GM18511 (cell line): Measurements from ENCODE around the gene LRRC71.

Experiments
- ATAC-seq: cut with Tn5 transposase; IDR thresholded peaks from one replicate; pipeline ENCODE4 v1.9.1; 2021; ENCODE audit warnings: mild to moderate bottlenecking, moderate library complexity; ENCODE audit not compliant: unreplicated experiment

Gene LRRC71

DNA sequence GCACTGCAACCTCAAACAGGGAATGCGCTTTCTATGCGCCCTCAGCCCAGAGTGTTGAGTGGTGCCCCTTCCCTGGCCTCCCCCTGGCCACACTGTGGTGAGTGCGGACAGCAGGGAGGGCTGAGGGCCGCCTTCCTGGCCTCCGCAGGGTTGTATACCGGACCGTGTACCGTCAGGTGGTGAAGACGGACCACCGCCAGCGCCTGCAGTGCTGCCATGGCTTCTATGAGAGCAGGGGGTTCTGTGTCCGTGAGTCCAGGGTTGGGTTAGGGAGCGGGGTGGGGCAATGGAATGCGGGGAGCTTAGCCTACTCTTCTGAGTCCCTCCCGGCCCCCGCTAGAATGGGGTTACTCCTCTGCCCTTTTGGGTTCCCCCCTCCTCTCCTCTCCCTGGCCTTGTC lies 15.3 kb upstream of the LRRC71 start:
- no peak for ATAC-seq

DNA sequence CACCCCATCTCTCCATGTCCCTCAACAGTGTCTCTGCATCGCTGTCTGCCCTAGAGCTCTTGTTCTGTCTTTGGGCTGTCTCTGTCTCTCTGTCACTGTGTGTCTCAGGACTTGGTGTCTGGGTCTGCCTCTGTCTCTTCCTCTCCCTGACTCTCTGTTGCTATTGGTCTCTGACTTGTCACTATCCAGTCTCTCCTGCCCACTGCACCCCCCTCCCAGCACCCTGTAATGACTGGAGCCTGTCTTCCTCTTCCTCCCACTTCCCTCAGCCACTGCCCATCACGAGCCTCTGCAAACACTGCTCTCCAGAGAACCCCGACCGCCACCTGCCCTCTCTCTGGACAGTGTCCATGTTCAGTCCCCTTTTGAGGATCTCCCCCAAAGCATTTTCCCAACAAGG lies 14.8 kb upstream of the LRRC71 start:
- ATAC-seq: no peak

- ATAC-seq: no peak
Observed at GRCh38 chr1:156906206-156906906, 14.1 kb upstream of the LRRC71 start.

GRCh38 chr1:156908541-156908940 lies 11.9 kb upstream of the LRRC71 start:
- no peak for ATAC-seq

DNA sequence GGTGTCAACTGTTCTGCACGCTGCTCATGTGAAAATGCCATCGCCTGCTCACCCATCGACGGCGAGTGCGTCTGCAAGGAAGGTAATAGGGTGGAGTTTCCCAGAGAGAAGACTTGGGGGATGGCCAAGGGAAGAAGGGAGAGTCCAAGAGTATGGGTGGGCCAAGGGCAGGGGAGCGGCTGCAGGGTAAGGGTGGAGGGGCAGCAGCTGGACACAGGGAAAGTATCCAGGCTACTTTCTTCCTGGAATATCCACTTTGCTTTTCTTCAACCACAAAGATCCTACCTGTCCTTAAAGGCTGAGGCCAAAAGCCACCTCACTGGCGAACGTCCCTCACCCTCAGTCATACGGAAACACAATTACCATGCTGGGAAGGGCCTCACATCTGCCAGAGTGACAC lies 11.5 kb upstream of the LRRC71 start:
- ATAC-seq: no peak

- ATAC-seq: no peak
Observed at GRCh38 chr1:156909671-156910070, 10.8 kb upstream of the LRRC71 start.

DNA sequence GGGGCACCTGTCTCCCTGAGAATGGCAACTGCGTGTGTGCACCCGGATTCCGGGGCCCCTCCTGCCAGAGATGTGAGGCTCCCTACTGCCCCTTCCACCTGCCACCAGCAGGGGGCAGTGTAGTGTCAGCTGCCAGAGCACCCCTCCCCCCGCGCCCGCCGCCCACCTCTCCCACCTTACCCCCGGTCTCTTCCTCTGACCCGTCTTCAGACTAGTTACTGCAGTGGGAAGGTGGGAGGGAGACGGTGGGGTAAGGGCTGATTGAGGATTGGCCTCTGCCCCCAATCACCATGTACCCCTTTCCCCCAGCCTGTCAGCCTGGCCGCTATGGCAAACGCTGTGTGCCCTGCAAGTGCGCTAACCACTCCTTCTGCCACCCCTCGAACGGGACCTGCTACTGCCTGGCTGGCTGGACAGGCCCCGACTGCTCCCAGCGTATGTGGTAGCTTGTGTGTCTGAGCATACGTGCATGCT lies 10.1 kb upstream of the LRRC71 start:
- no peak for ATAC-seq

DNA sequence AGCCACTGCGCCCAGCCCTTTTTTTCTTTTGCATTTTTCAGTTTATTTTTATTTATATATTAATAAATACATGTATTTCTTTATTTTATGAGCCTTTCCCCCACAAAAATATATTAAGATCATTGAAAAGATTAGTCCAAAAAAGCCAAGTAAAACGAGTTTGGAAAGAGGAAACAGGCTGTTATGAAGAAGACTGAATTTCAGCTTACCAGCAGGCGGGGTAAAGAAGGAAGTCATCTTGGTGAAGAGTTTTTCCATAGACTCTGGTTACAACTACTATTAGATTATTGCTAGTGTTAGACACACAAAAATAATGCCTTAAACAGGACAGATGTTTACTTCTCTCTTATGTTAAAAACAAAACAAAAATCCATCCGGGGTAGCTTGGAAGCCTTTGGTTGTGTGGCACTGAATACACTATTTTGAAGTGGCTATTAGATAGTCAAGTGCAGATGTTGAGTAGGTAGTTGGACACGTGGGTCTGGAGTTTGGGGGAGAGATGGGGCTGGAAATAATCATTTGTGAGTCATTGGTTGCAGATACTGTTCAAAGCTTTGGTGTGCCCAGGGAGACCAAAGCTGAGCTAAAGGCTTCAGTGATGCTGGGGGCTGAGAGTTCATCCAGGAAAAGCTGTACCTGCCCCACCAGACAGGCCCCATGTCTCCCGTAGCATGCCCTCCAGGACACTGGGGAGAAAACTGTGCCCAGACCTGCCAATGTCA lies 8.7 kb upstream of the LRRC71 start:
- no peak for ATAC-seq

DNA sequence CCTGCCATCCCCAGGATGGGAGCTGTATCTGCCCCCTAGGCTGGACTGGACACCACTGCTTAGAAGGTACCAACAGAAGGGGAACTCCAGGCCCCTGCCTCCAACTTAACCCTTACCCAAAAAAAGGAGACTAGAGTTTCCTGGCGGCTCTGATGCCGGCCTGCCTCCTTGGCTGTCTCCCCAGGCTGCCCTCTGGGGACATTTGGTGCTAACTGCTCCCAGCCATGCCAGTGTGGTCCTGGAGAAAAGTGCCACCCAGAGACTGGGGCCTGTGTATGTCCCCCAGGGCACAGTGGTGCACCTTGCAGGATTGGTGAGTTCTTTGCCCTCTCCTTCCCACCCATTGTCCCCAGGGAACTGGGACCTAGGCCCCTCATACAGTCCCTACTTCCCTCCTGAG lies 8.1 kb upstream of the LRRC71 start:
- no peak for ATAC-seq

GRCh38 chr1:156912861-156913808 lies 7.3 kb upstream of the LRRC71 start:
- ATAC-seq: no peak

GRCh38 chr1:156913809-156914387 lies 6.5 kb upstream of the LRRC71 start:
- no peak for ATAC-seq

- no peak for ATAC-seq
Observed at GRCh38 chr1:156914440-156914856, 6.0 kb upstream of the LRRC71 start.

DNA sequence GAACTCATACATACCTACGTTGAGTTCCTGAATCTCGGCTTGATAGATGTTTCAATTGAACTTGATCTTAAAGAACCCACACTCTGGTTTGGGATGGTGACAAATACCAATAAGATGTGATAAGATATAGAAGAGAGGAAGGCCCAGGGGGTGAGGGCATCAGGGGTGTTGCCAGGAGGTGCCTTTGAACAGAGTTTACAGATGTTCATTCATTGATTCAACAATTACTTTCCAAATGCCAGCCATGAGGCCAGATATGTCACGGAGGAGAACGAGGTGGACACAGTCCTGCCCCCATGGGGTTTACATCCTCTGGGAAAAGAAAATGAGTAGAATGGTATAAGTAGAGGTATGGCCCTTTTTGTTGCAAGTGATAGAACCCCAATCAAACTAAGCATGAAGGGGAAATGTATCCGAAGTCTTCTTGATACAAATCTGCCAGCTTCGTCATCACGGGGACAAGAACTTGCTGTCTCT lies 659 bp downstream of the LRRC71 start:
- ATAC-seq: no peak

- ATAC-seq: no peak
Observed at GRCh38 chr1:156922986-156923669, 2.7 kb downstream of the LRRC71 start.

GRCh38 chr1:156923670-156924477 lies 3.4 kb downstream of the LRRC71 start:
- no peak for ATAC-seq

DNA sequence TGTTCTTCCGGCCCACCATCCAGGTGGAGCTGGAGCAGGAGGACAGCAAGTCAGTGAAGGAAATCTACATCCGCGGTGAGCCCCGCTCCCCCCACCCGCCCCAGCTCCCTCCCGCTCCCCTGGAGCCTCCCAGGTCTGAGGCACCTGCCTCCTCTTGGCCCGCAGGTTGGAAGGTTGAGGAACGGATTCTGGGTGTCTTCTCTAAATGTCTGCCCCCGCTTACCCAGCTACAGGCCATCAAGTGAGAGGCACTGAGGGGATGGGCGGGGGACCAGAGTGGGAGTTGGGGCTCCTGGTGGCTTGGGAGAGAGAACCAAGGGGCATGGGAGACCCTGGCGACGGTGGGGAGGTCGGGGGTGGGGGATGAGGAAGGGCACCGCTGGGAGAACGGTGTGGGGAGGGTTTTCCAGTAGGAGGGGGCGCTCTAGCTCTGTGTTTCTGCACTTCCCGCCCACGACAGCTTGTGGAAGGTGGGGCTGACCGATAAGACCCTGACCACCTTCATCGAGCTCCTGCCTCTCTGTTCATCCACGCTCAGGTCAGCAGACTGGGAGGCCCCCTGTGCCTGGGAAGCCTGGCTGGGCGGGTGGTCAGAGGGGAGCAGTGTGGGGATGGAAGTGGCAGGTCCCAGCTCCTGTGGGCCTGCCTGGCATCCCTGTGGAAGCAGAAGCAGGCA lies 4.2 kb downstream of the LRRC71 start:
- no peak for ATAC-seq

GRCh38 chr1:156925154-156926010 lies 5.0 kb downstream of the LRRC71 start:
- no peak for ATAC-seq

- peak; percentile 55 for ATAC-seq
Observed at GRCh38 chr1:156926175-156926574, 5.7 kb downstream of the LRRC71 start.
